GM19455 (cell line): ENCODE measurements around the gene SSUH2.
"Not testable (repeated sequence)": the region's sequence is repeated elsewhere in the genome, so short reads cannot be mapped to it uniquely, and the experiment has no call there.

Source experiments
- ATAC-seq: cut with Tn5 transposase; IDR thresholded peaks from one replicate; pipeline ENCODE4 v1.9.1; 2021; ENCODE audit not compliant: unreplicated experiment

Gene SSUH2

GRCh38 chr3:8660175-8661118 is 15.8 kb upstream of the SSUH2 start:
- no peak for ATAC-seq

GRCh38 chr3:8659242-8659641 is 14.6 kb upstream of the SSUH2 start:
- ATAC-seq, result no peak

- ATAC-seq, result peak; percentile 72
These were observed 14.0 kb upstream of the SSUH2 start for GRCh38 chr3:8658306-8659212.

- ATAC-seq, result peak; percentile 32
These were observed 13.3 kb upstream of the SSUH2 start for GRCh38 chr3:8657804-8658305.

- no peak for ATAC-seq
These were observed 11.6 kb upstream of the SSUH2 start for GRCh38 chr3:8656240-8656639.

- ATAC-seq, result no peak
These were observed 10.8 kb upstream of the SSUH2 start for GRCh38 chr3:8655387-8655835.

GRCh38 chr3:8654572-8655329 is 10.2 kb upstream of the SSUH2 start:
- ATAC-seq, result not testable (repeated sequence)

- ATAC-seq, result no peak
These were observed 9.3 kb upstream of the SSUH2 start for GRCh38 chr3:8653800-8654408.

- ATAC-seq, result no peak
These were observed 7.9 kb upstream of the SSUH2 start for GRCh38 chr3:8652324-8652987.

- ATAC-seq, result no peak
These were observed 7.1 kb upstream of the SSUH2 start for GRCh38 chr3:8651418-8652323.

GRCh38 chr3:8650583-8651416 is 6.2 kb upstream of the SSUH2 start:
- ATAC-seq, result no peak

- ATAC-seq, result no peak
These were observed 5.2 kb upstream of the SSUH2 start for GRCh38 chr3:8649757-8650156.

GRCh38 chr3:8648909-8649741 is 4.5 kb upstream of the SSUH2 start:
- ATAC-seq, result no peak

GRCh38 chr3:8647137-8647985 is 2.8 kb upstream of the SSUH2 start:
- ATAC-seq, result no peak

GRCh38 chr3:8646313-8646938 is 1.8 kb upstream of the SSUH2 start:
- ATAC-seq, result no peak

GRCh38 chr3:8645712-8646111 is 1.1 kb upstream of the SSUH2 start:
- ATAC-seq, result no peak
